HepG2 (cell line): Measurements from ENCODE around the gene NSMCE4A. TPM values are rescaled to one million over a fixed set of nuclear protein-coding genes. Genes with fewer than 3 reads are reported as not detected.

Experiments
- CBX2 ChIP-seq, 2 experiments: fragments of 200-600 bp in 1 of 2; sonication (generic); formaldehyde crosslinking in 1 of 2; IDR thresholded peaks; 2 replicates each; pipeline versions ENCODE4 v1.7.0 to v1.8.1; 2018 to 2022; ENCODE audit warnings: low read depth in 2 of 2, low read length in 1 of 2, mild to moderate bottlenecking in 1 of 2, missing genetic modification reagents in 1 of 2
- FIP1L1 ChIP-seq: fragments of 200-400 bp; formaldehyde crosslinking; IDR thresholded peaks from 2 replicates; pipeline ENCODE4 v1.6.1; 2018; ENCODE audit warnings: low read depth, mild to moderate bottlenecking, low read length, moderate library complexity, borderline replicate concordance; ENCODE audit not compliant: insufficient read depth
- FUBP1 ChIP-seq: sonication (generic); formaldehyde crosslinking; IDR thresholded peaks from 2 replicates; pipeline ENCODE4 v1.5.1; 2020; ENCODE audit warnings: missing genetic modification reagents, mild to moderate bottlenecking, borderline replicate concordance
- GFI1 ChIP-seq: sonication (generic); formaldehyde crosslinking; IDR thresholded peaks from 2 replicates; pipeline ENCODE4 v1.5.0; 2020; ENCODE audit warnings: missing genetic modification reagents, mild to moderate bottlenecking, borderline replicate concordance
- GTF2F1 ChIP-seq: fragments of 150-350 bp; IDR thresholded peaks from 2 replicates; pipeline ENCODE4 v1.6.1; 2014; ENCODE audit warnings: low read length
- HDAC1 ChIP-seq: sonication (generic); formaldehyde crosslinking; IDR thresholded peaks from 2 replicates; pipeline ENCODE4 v1.5.1; 2020; ENCODE audit warnings: mild to moderate bottlenecking, missing genetic modification reagents
- HOXA9 ChIP-seq: sonication (generic); formaldehyde crosslinking; IDR thresholded peaks from 2 replicates; pipeline ENCODE4 v1.8.1; 2022; ENCODE audit warnings: missing genetic modification reagents, mild to moderate bottlenecking, moderate library complexity, borderline replicate concordance
- RFXAP ChIP-seq: sonication (generic); formaldehyde crosslinking; IDR thresholded peaks from 2 replicates; pipeline ENCODE4 v1.4.0; 2020; ENCODE audit warnings: missing genetic modification reagents, borderline replicate concordance
- STAT5B ChIP-seq: sonication (generic); formaldehyde crosslinking; IDR thresholded peaks from 2 replicates; pipeline ENCODE4 v1.4.0; 2020; ENCODE audit warnings: missing genetic modification reagents
- XBP1 ChIP-seq: sonication (generic); formaldehyde crosslinking; IDR thresholded peaks from 2 replicates; pipeline ENCODE4 v1.5.0; 2020; ENCODE audit warnings: missing genetic modification reagents
- ZBTB1 ChIP-seq: sonication (generic); formaldehyde crosslinking; IDR thresholded peaks from 2 replicates; pipeline ENCODE4 v1.4.0; 2020; ENCODE audit warnings: missing genetic modification reagents, borderline replicate concordance
- ZBTB34 ChIP-seq: sonication (generic); formaldehyde crosslinking; IDR thresholded peaks from 2 replicates; pipeline ENCODE4 v1.8.0; 2022; ENCODE audit warnings: mild to moderate bottlenecking, missing genetic modification reagents
- ZNF224 ChIP-seq: sonication (generic); formaldehyde crosslinking; IDR thresholded peaks from 2 replicates; pipeline ENCODE4 v1.5.0; 2020; ENCODE audit warnings: mild to moderate bottlenecking, missing genetic modification reagents
- ZNF652 ChIP-seq: IDR thresholded peaks from 2 replicates; pipeline ENCODE4 v1.6.1; 2016; ENCODE audit warnings: low read depth, borderline replicate concordance
- ZNF878 ChIP-seq: sonication (generic); formaldehyde crosslinking; IDR thresholded peaks from 2 replicates; pipeline ENCODE4 v1.8.1; 2023; ENCODE audit warnings: mild to moderate bottlenecking, missing genetic modification reagents, moderate library complexity
- polyA plus RNA-seq, 8 experiments: library from polyadenylated mRNA; depleted of rRNA in 3 of 8; stranded (reverse) in 7 of 8; unstranded in 1 of 8; fragments of >200 nt; fragmentation: Illumina TruSeq in 4 of 8; extraction: Trizol in 4 of 8; gene quantifications; 2 replicates each; pipeline versions ENCODE4 v1.2.1 to v1.2.3, GENCODE V29; 2011 to 2016; ENCODE audit warnings: low read depth in 4 of 8, missing spikeins in 1 of 8, mixed read lengths in 1 of 8; ENCODE audit not compliant: insufficient read depth in 1 of 8
- total RNA-seq, 5 experiments: library from RNA; depleted of rRNA; stranded (reverse); fragments of >200 nt; fragmentation: Illumina TruSeq; extraction: Trizol; gene quantifications; 2 replicates each; pipeline ENCODE4 v1.2.3, GENCODE V29; 2016; ENCODE audit warnings: low read depth in 1 of 5
- TF ChIP-seq, protein P1 (sequence below): sonication (generic); formaldehyde crosslinking; IDR thresholded peaks from 2 replicates; pipeline ENCODE4 v1.4.0; 2020; ENCODE audit warnings: missing genetic modification reagents

NSMCE4A gene
- total and polyA plus RNA-seq, 2 of the 13 experiments (the other 11 are each of a cell fraction or from before 2014, with no cell fraction given), result 61.1 to 91.6 TPM

DNA sequence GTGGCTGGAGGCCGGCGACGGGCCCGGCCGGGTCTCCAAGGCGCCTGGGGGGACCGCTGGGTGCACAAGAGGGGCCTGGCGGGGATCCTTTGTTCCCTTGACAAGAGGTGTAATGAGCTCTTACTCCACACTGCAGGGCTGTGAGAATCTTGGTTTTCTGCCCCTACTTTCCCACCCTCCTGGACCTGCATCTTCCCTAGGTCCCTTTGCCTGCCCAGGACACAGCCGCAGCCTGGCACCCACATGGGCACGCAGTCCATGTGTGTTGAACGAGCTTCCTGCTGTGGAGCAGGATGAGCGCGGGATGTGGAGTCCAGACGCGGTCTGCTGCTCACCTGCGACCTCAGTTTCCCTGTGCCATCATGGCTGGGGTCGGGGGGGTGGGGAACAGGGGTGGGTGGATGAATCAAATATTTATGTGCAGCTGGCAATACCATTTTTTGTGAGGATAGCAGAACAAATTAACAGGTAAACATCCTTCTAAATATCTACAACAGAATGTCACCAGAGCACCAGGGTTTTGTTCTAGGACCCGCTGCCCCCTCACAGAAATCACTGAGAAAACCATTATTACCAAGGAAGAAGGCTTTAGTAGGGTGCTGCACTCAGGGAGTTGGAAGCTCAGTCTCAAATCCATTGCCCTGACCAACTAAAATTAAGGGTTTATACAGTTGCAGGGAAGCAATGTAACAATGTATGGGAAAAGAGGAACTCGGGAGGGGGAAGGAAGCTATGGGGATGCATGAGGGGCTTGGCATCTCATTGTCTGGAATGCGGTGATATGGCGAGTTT lies 474 bp upstream of the NSMCE4A start (continued):
- TF ChIP-seq ZNF878 (CRISPR knock-in tag) (no peak), HDAC1 (0 out of 2 replicates have a peak, but pooled peaks have one; percentile 13), ZBTB34 (CRISPR knock-in tag) (no peak), ZBTB1 (no peak), ZNF224 (CRISPR knock-in tag) (no peak), HOXA9 (CRISPR knock-in tag) (peak; percentile 9; the same call in 1 of the 2 replicates), FUBP1 (CRISPR knock-in tag) (no peak), GFI1 (0 out of 2 replicates have a peak, but pooled peaks have one; percentile 26), FIP1L1 (0 out of 2 replicates have a peak, but pooled peaks have one; percentile 15), CBX2 (IDR thresholded peaks at IDR 0.05; ENCODE audit: low read depth, low read length) (no peak), CBX2 (CRISPR knock-in tag; IDR thresholded peaks at IDR 0.05; ENCODE audit: low read depth) (no peak), GTF2F1 (no peak), STAT5B (CRISPR knock-in tag) (no peak), ZNF652 (CRISPR knock-in tag) (no peak), XBP1 (CRISPR knock-in tag) (no peak), RFXAP (CRISPR knock-in tag) (no peak)
- TF ChIP-seq, protein P1, sequence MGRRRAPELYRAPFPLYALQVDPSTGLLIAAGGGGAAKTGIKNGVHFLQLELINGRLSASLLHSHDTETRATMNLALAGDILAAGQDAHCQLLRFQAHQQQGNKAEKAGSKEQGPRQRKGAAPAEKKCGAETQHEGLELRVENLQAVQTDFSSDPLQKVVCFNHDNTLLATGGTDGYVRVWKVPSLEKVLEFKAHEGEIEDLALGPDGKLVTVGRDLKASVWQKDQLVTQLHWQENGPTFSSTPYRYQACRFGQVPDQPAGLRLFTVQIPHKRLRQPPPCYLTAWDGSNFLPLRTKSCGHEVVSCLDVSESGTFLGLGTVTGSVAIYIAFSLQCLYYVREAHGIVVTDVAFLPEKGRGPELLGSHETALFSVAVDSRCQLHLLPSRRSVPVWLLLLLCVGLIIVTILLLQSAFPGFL (CRISPR knock-in tag), result no peak
